GM18507 (cell line): Measurements from ENCODE around the gene PITPNB.

Source experiments
- DNase-seq: peaks from one replicate; pipeline ENCODE4 v3.0.0; 2011; ENCODE audit warnings: low read depth; ENCODE audit not compliant: insufficient read length; ENCODE audit errors: extremely low spot score
- FAIRE-seq: peaks from 2 replicates; lab custom pipeline; 2011; peaks lifted over from hg19 to GRCh38; lab: Jason Lieb, UNC

PITPNB gene

GRCh38 chr22:27919222-27919941 is at the start of gene PITPNB:
Gene PITPNB (minus strand): TSS chr22:27919256. CDS start chr22:27919191, 65 bp downstream.
- DNase-seq: peak; percentile 99
- FAIRE-seq: peak; percentile 97

- no peak for FAIRE-seq
- no peak for DNase-seq
Observed at GRCh38 chr22:27966168-27967064, 47.4 kb upstream of the PITPNB start.

GRCh38 chr22:27962268-27963044 is 43.4 kb upstream of the PITPNB start:
- no peak for FAIRE-seq

GRCh38 chr22:27961680-27962079 is 42.6 kb upstream of the PITPNB start:
- DNase-seq: no peak
- no peak for FAIRE-seq

More at GRCh38 chr22:27962268-27963044, 43.4 kb upstream of the PITPNB start:
- DNase-seq: no peak

GRCh38 chr22:27961182-27961581 is 42.1 kb upstream of the PITPNB start:
- DNase-seq (no peak), FAIRE-seq (no peak)

- FAIRE-seq: no peak
Observed at GRCh38 chr22:27959335-27960090, 40.5 kb upstream of the PITPNB start.

GRCh38 chr22:27952779-27953178 is 33.7 kb upstream of the PITPNB start:
- no peak for FAIRE-seq
- DNase-seq: no peak

More at GRCh38 chr22:27959335-27960090, 40.5 kb upstream of the PITPNB start:
- DNase-seq: no peak

GRCh38 chr22:27952091-27952490 is 33.0 kb upstream of the PITPNB start:
- FAIRE-seq (no peak), DNase-seq (no peak)

- FAIRE-seq (no peak), DNase-seq (no peak)
Observed at GRCh38 chr22:27949421-27949820, 30.4 kb upstream of the PITPNB start.

GRCh38 chr22:27948569-27948968 is 29.5 kb upstream of the PITPNB start:
- DNase-seq (no peak), FAIRE-seq (no peak)

- DNase-seq (no peak), FAIRE-seq (no peak)
Observed at GRCh38 chr22:27947448-27947847, 28.4 kb upstream of the PITPNB start.

- DNase-seq: no peak
- FAIRE-seq: no peak
Observed at GRCh38 chr22:27941143-27941542, 22.1 kb upstream of the PITPNB start.

GRCh38 chr22:27937453-27937852 is 18.4 kb upstream of the PITPNB start:
- FAIRE-seq (no peak), DNase-seq (no peak)

- FAIRE-seq: no peak
- DNase-seq: no peak
Observed at GRCh38 chr22:27935897-27936296, 16.8 kb upstream of the PITPNB start.

GRCh38 chr22:27934069-27934468 is 15.0 kb upstream of the PITPNB start:
- FAIRE-seq: no peak
- DNase-seq: no peak

- DNase-seq: no peak
Observed at GRCh38 chr22:27933186-27933983, 14.3 kb upstream of the PITPNB start.

GRCh38 chr22:27930331-27931060 is 11.4 kb upstream of the PITPNB start:
- no peak for FAIRE-seq
- DNase-seq: no peak

More at GRCh38 chr22:27933186-27933983, 14.3 kb upstream of the PITPNB start:
- no peak for FAIRE-seq

GRCh38 chr22:27927608-27928007 is 8.6 kb upstream of the PITPNB start:
- no peak for FAIRE-seq

More at GRCh38 chr22:27927608-27928007, 8.6 kb upstream of the PITPNB start:
- DNase-seq: no peak
